Vagina (tissue), 2 donors: Measurements from ENCODE around the gene GALNT9.
"Not testable (repeated sequence)": the region's sequence is repeated elsewhere in the genome, so short reads cannot be mapped to it uniquely, and the experiment has no call there.

ENCODE experiments used
- POLR2A ChIP-seq, 2 donors: fragments of 450-650 bp; IDR thresholded peaks; one replicate each; pipeline ENCODE4 v1.6.1; 2017; ENCODE audit warnings: antibody characterized with exemption in 2 of 2, mild to moderate bottlenecking in 2 of 2, moderate library complexity in 2 of 2
- TF ChIP-seq, protein P1 (sequence below), 3 experiments: fragments of 450-650 bp in 2 of 3; fragments of 200-600 bp in 1 of 3; sonication (generic) in 1 of 3; IDR thresholded peaks; one replicate each; pipeline ENCODE4 v1.5.1; 2017 to 2019; ENCODE audit warnings: antibody characterized with exemption in 3 of 3, mild to moderate bottlenecking in 2 of 3, moderate library complexity in 2 of 3

DNA sequence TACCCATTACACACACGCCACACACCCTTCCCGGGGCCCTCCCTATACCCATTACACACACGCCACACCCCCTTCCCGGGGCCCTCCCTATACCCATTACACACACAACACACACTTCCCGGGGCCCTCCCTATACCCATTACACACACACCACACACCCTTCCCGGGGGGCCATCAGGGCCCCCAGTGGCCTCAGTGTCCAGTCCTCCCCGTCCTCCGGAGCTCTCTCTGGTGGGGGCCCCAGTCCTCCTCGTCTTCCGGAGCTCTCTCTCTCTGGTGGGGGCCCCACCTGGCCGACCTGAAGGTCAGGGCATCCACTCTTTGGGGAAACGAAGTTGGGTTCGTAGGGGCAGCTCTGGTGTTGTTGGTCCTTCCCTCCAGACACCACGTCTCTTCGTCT is 86.2 kb downstream of the GALNT9 start:
- TF ChIP-seq, protein P1, sequence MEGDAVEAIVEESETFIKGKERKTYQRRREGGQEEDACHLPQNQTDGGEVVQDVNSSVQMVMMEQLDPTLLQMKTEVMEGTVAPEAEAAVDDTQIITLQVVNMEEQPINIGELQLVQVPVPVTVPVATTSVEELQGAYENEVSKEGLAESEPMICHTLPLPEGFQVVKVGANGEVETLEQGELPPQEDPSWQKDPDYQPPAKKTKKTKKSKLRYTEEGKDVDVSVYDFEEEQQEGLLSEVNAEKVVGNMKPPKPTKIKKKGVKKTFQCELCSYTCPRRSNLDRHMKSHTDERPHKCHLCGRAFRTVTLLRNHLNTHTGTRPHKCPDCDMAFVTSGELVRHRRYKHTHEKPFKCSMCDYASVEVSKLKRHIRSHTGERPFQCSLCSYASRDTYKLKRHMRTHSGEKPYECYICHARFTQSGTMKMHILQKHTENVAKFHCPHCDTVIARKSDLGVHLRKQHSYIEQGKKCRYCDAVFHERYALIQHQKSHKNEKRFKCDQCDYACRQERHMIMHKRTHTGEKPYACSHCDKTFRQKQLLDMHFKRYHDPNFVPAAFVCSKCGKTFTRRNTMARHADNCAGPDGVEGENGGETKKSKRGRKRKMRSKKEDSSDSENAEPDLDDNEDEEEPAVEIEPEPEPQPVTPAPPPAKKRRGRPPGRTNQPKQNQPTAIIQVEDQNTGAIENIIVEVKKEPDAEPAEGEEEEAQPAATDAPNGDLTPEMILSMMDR (IDR thresholded peaks at IDR 0.05), result not testable (repeated sequence)
- TF ChIP-seq POLR2A (IDR thresholded peaks at IDR 0.05), result not testable (repeated sequence)
